Neural progenitor cell (in vitro differentiated cells): ENCODE results near the gene SMARCAD1. TPM values are rescaled to one million over a fixed set of nuclear protein-coding genes. Genes with fewer than 3 reads are reported as not detected.
"Not testable (repeated sequence)": the region's sequence is repeated elsewhere in the genome, so short reads cannot be mapped to it uniquely, and the experiment has no call there.

Source experiments
- DNase-seq: peaks from one replicate; pipeline ENCODE4 v3.0.0-alpha.2; 2016; ENCODE audit warnings: low spot score
- H2AFZ ChIP-seq: fragments of 200-600 bp; sonication (generic); replicated peaks from 2 replicates; pipeline ENCODE4 v1.6.1; 2016; ENCODE audit warnings: antibody characterized with exemption
- H3F3A ChIP-seq: fragments of 200-600 bp; sonication (generic); 2 replicates; pipeline ENCODE4 v1.6.1; 2016; ENCODE audit warnings: antibody characterized with exemption, low read depth
- H3K27ac ChIP-seq: fragments of 200-600 bp; sonication (generic); 2 replicates; pipeline ENCODE4 v1.5.1; 2016; ENCODE audit warnings: mild to moderate bottlenecking
- H3K27me3 ChIP-seq: fragments of 200-600 bp; sonication (generic); 2 replicates; pipeline ENCODE4 v1.6.1; 2016; ENCODE audit warnings: mild to moderate bottlenecking, moderate library complexity
- H3K36me3 ChIP-seq: fragments of 200-600 bp; sonication (generic); 2 replicates; pipeline ENCODE4 v1.5.1; 2016
- H3K4me1 ChIP-seq: fragments of 200-600 bp; sonication (generic); 2 replicates; pipeline ENCODE4 v1.6.1; 2016; ENCODE audit warnings: mixed run types
- H3K4me2 ChIP-seq: fragments of 200-600 bp; sonication (generic); 2 replicates; pipeline ENCODE4 v1.6.1; 2016
- H3K4me3 ChIP-seq: fragments of 200-600 bp; sonication (generic); 2 replicates; pipeline ENCODE4 v1.5.1; 2016
- H3K79me2 ChIP-seq: fragments of 200-600 bp; sonication (generic); 2 replicates; pipeline ENCODE4 v1.6.1; 2016; ENCODE audit warnings: low read depth
- H3K9ac ChIP-seq: fragments of 200-600 bp; sonication (generic); 2 replicates; pipeline ENCODE4 v1.6.1; 2016
- H3K9me3 ChIP-seq: fragments of 200-600 bp; sonication (generic); 2 replicates; pipeline ENCODE4 v1.5.1; 2016; ENCODE audit warnings: low read depth
- H4K20me1 ChIP-seq: fragments of 200-600 bp; sonication (generic); 2 replicates; pipeline ENCODE4 v1.6.1; 2016; ENCODE audit warnings: low read depth
- H3K27ac Mint-ChIP-seq: 3 replicates; pipeline ENCODE4 v1.8.0; 2021; ENCODE audit warnings: mixed read lengths
- H3K27me3 Mint-ChIP-seq: 2 replicates; pipeline ENCODE4 v1.8.0; 2022; ENCODE audit warnings: low read depth, mild to moderate bottlenecking, inconsistent platforms, moderate library complexity, mixed read lengths; ENCODE audit not compliant: insufficient read depth
- H3K36me3 Mint-ChIP-seq: 3 replicates; pipeline ENCODE4 v1.8.0; 2021; ENCODE audit warnings: mixed read lengths
- H3K4me1 Mint-ChIP-seq: 3 replicates; pipeline ENCODE4 v1.8.0; 2021; ENCODE audit warnings: mixed read lengths
- H3K4me3 Mint-ChIP-seq: 3 replicates; pipeline ENCODE4 v1.8.0; 2021; ENCODE audit warnings: mild to moderate bottlenecking, moderate library complexity, mixed read lengths
- H3K9me3 Mint-ChIP-seq: 3 replicates; pipeline ENCODE4 v1.8.0; 2020; ENCODE audit warnings: mixed read lengths
- EZH2 ChIP-seq: fragments of 200-600 bp; sonication (generic); IDR thresholded peaks from 2 replicates; pipeline ENCODE4 v1.6.1; 2017; ENCODE audit warnings: antibody characterized with exemption, mild to moderate bottlenecking, moderate library complexity
- EZH2phosphoT487 ChIP-seq: fragments of 200-600 bp; sonication (generic); IDR thresholded peaks from 2 replicates; pipeline ENCODE4 v1.6.1; 2017; ENCODE audit warnings: antibody characterized with exemption
- total RNA-seq: library from RNA; depleted of rRNA; stranded (reverse); fragments of >200 nt; gene quantifications from 2 replicates; pipeline ENCODE4 v1.2.3, GENCODE V29; 2015; ENCODE audit warnings: low replicate concordance
- TF ChIP-seq, protein P1 (sequence below): fragments of 200-600 bp; sonication (generic); IDR thresholded peaks from 2 replicates; pipeline ENCODE4 v1.5.1; 2017; ENCODE audit warnings: antibody characterized with exemption, mild to moderate bottlenecking

The SMARCAD1 gene
- total RNA-seq, 1 donor from 2014 or later: 115 TPM

DNA sequence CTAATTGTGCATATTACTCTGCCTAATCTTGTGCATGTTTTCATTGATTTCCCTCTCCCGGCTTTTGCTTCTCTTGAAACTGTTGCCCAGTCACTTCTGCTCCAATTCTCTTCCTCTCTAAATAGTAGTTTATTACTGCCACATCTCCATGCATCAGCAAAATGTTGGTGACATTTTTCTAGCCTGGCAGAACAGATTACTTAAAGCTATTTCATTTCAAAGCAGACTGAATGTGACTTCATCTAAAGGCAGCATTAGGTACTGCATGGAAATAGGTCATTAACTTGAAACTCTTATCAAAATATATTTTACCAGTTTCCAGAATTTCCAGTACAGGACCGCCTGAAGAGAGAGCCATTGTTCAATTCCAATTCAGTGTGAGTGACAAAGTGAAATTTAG lies 82.6 kb downstream of the SMARCAD1 start:
- Histone ChIP-seq H3K4me2 (no peak overlapping the region), H3K9me3 (no peaks in the 10 kb centered on the region), H3K79me2 (no peaks in the 10 kb centered on the region), H3K4me1 (no peaks in the 10 kb centered on the region), H2AFZ (no peak overlapping the region), H4K20me1 (no peaks in the 10 kb centered on the region), H3K4me3 (no peak overlapping the region), H3K9ac (no peak overlapping the region), H3K27me3 (no peaks in the 10 kb centered on the region), H3K36me3 (peaks cover 30% of the 10 kb centered on the region), H3F3A (peaks cover 5% of the 10 kb centered on the region), H3K27ac (peak overlapping the region; percentile 37)
- H3K27me3 Mint-ChIP-seq: no peaks in the 10 kb centered on the region
- H3K4me3 Mint-ChIP-seq: no peak overlapping the region
- no peaks in the 10 kb centered on the region for H3K4me1 Mint-ChIP-seq
- TF ChIP-seq EZH2: no peak
- no peak for TF ChIP-seq EZH2phosphoT487
- TF ChIP-seq, protein P1, sequence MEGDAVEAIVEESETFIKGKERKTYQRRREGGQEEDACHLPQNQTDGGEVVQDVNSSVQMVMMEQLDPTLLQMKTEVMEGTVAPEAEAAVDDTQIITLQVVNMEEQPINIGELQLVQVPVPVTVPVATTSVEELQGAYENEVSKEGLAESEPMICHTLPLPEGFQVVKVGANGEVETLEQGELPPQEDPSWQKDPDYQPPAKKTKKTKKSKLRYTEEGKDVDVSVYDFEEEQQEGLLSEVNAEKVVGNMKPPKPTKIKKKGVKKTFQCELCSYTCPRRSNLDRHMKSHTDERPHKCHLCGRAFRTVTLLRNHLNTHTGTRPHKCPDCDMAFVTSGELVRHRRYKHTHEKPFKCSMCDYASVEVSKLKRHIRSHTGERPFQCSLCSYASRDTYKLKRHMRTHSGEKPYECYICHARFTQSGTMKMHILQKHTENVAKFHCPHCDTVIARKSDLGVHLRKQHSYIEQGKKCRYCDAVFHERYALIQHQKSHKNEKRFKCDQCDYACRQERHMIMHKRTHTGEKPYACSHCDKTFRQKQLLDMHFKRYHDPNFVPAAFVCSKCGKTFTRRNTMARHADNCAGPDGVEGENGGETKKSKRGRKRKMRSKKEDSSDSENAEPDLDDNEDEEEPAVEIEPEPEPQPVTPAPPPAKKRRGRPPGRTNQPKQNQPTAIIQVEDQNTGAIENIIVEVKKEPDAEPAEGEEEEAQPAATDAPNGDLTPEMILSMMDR: no peak
- H3K9me3 Mint-ChIP-seq: no peaks in the 10 kb centered on the region
- no peak for DNase-seq
- H3K27ac Mint-ChIP-seq: no peak overlapping the region
- peaks cover 33% of the 10 kb centered on the region for H3K36me3 Mint-ChIP-seq

DNA sequence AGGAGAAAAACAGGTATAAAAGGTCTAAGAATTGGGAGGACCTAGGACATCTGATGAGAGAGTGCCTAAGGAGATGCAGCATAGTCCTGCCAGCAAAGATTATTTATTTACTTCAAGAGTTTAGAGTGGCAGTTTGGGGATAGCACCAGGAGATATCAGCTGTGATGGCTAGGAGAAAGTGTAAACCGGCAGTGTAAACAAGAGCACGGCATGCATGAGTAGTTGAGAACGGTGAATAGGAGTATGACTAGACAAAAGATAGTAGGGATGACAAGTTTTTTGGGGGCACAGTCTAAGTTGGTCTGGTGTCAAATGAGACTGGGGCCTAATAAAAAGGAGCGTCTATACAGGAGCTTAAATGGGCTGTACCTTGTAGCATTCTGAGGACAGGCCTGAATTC lies 86.3 kb downstream of the SMARCAD1 start:
- H3K4me1 Mint-ChIP-seq, H3K79me2 ChIP-seq, H3F3A ChIP-seq, H3K27me3 ChIP-seq, H3K9me3 ChIP-seq, H3K27me3 Mint-ChIP-seq, H3K27ac ChIP-seq, H3K4me2 ChIP-seq, H3K4me1 ChIP-seq, H2AFZ ChIP-seq, H3K9me3 Mint-ChIP-seq, H3K4me3 ChIP-seq, DNase-seq, H3K4me3 Mint-ChIP-seq, H3K9ac ChIP-seq, H4K20me1 ChIP-seq: not testable (repeated sequence)
- Mint-ChIP-seq H3K27ac (peak overlapping the region; percentile 16), H3K36me3 (peaks cover 20% of the 10 kb centered on the region)
- H3K36me3 ChIP-seq: peaks cover 17% of the 10 kb centered on the region

DNA sequence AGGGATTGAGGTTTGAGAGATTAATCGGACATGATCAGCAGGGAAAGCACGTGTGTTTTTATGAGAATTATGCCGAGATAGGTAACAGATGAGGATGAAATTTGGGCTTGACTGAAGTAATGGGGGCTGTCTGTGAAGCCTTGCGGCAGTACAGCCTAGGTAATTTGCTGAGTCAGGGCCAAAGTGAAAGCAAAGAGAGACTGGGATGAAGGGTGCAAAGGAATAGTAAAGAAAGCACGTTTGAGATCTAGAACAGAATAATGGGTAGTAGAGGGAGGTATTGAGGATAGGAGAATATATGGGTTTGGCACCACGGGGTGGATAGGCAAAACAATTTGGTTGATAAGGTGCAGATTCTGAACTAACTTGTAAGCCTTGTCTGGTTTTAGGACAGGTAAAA lies 87.8 kb downstream of the SMARCAD1 start:
- H3K79me2 ChIP-seq, DNase-seq, H3K4me2 ChIP-seq, H4K20me1 ChIP-seq, H3K9me3 Mint-ChIP-seq, H3K27ac ChIP-seq, H3K4me3 ChIP-seq, H3K27me3 Mint-ChIP-seq, H3K4me1 ChIP-seq, H3K4me1 Mint-ChIP-seq, H3K9ac ChIP-seq, H2AFZ ChIP-seq, H3K27ac Mint-ChIP-seq, H3K9me3 ChIP-seq, H3F3A ChIP-seq, H3K4me3 Mint-ChIP-seq, H3K27me3 ChIP-seq: not testable (repeated sequence)
- H3K36me3 Mint-ChIP-seq: peaks cover 14% of the 10 kb centered on the region
- H3K36me3 ChIP-seq: peaks cover 10% of the 10 kb centered on the region

DNA sequence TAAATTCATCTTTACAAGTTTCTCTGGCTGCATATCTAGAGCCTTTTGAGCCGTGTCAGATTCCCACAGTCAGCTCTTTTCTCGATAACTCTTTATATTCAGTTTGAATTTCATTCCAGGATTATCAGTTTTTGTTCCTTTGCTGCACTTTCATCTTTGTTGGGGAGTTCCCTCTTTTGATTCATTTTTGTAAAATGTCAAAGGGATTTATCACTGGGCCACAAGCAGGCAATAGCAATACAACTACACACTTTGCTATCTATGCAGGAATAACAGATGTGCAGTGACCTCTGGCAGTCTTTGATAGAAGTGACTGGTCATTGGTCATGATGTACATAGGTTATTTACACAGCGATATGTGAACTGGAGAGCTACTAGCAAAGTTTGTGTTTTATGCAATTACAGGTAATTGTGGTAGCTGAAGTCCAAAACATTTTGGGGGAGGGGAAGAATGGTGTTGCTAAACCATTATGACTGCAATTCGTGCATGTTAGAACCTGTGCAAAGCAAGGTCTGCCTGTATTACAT lies 91.1 kb downstream of the SMARCAD1 start:
- H3K4me3 Mint-ChIP-seq: no peak overlapping the region
- H3K79me2 ChIP-seq: no peaks in the 10 kb centered on the region
- no peak overlapping the region for H3K27ac Mint-ChIP-seq

More for the DNA sequence above, 91.1 kb downstream of the SMARCAD1 start:
- Histone ChIP-seq H3K27ac (no peak overlapping the region), H3K4me3 (no peak overlapping the region), H2AFZ (no peak overlapping the region), H3K27me3 (no peaks in the 10 kb centered on the region), H3K9me3 (no peaks in the 10 kb centered on the region), H4K20me1 (no peaks in the 10 kb centered on the region), H3F3A (no peaks in the 10 kb centered on the region), H3K4me2 (no peak overlapping the region), H3K36me3 (no peaks in the 10 kb centered on the region), H3K4me1 (no peaks in the 10 kb centered on the region), H3K9ac (no peak overlapping the region)
- no peak for DNase-seq
- Mint-ChIP-seq H3K4me1 (peaks cover 6% of the 10 kb centered on the region), H3K27me3 (no peaks in the 10 kb centered on the region), H3K9me3 (no peaks in the 10 kb centered on the region), H3K36me3 (no peaks in the 10 kb centered on the region)
- TF ChIP-seq EZH2 (no peak), EZH2phosphoT487 (no peak)
- TF ChIP-seq, protein P1: no peak
